HG02840 (cell line): Measurements from ENCODE around the gene AGO4.
"Not testable (repeated sequence)": the region's sequence is repeated elsewhere in the genome, so short reads cannot be mapped to it uniquely, and the experiment has no call there.

Experiments used
- ATAC-seq: cut with Tn5 transposase; IDR thresholded peaks from one replicate; pipeline ENCODE4 v1.9.1; 2021; ENCODE audit warnings: mild to moderate bottlenecking, moderate library complexity, moderate number of reproducible peaks; ENCODE audit not compliant: unreplicated experiment, low FRiP score

The AGO4 gene

GRCh38 chr1:35809114-35810095 lies 1.6 kb downstream of the AGO4 start:
- ATAC-seq = no peak

- no peak for ATAC-seq
These were observed 2.5 kb downstream of the AGO4 start for GRCh38 chr1:35810096-35810881.

GRCh38 chr1:35812754-35813153 lies 4.9 kb downstream of the AGO4 start:
- not testable (repeated sequence) for ATAC-seq

- ATAC-seq = no peak
These were observed 17.4 kb downstream of the AGO4 start for GRCh38 chr1:35825255-35825654.

- no peak for ATAC-seq
These were observed 24.6 kb downstream of the AGO4 start for GRCh38 chr1:35832276-35832905.

GRCh38 chr1:35833395-35833794 lies 25.6 kb downstream of the AGO4 start:
- ATAC-seq = no peak

- ATAC-seq = no peak
These were observed 26.4 kb downstream of the AGO4 start for GRCh38 chr1:35834218-35834617.

- no peak for ATAC-seq
These were observed 27.6 kb downstream of the AGO4 start for GRCh38 chr1:35835398-35835797.

GRCh38 chr1:35836734-35837133 lies 28.9 kb downstream of the AGO4 start:
- ATAC-seq = no peak

- ATAC-seq = no peak
These were observed 31.0 kb downstream of the AGO4 start for GRCh38 chr1:35838693-35839245.

- no peak for ATAC-seq
These were observed 37.0 kb downstream of the AGO4 start for GRCh38 chr1:35844826-35845225.

- no peak for ATAC-seq
These were observed 38.0 kb downstream of the AGO4 start for GRCh38 chr1:35845766-35846165.

- no peak for ATAC-seq
These were observed 40.2 kb downstream of the AGO4 start for GRCh38 chr1:35847935-35848565.

- no peak for ATAC-seq
These were observed 42.2 kb downstream of the AGO4 start for GRCh38 chr1:35850051-35850450.

- no peak for ATAC-seq
These were observed 42.9 kb downstream of the AGO4 start for GRCh38 chr1:35850716-35851115.

GRCh38 chr1:35851132-35851869 lies 43.5 kb downstream of the AGO4 start:
- no peak for ATAC-seq

GRCh38 chr1:35852241-35852640 lies 44.4 kb downstream of the AGO4 start:
- no peak for ATAC-seq

GRCh38 chr1:35854989-35855700 lies 47.3 kb downstream of the AGO4 start:
- ATAC-seq = no peak

- no peak for ATAC-seq
These were observed 49.1 kb downstream of the AGO4 start for GRCh38 chr1:35856964-35857363.
